ENCODE measurements around the gene WAPL. TPM values are rescaled to one million over a fixed set of nuclear protein-coding genes. Genes with fewer than 3 reads are reported as not detected.

The WAPL gene
- total and polyA plus RNA-seq, 2 of the 8 experiments (the other 6 are each of a cell fraction or from before 2014, with no cell fraction given): 12.8 to 48.1 TPM

- TF ChIP-seq, protein P1, sequence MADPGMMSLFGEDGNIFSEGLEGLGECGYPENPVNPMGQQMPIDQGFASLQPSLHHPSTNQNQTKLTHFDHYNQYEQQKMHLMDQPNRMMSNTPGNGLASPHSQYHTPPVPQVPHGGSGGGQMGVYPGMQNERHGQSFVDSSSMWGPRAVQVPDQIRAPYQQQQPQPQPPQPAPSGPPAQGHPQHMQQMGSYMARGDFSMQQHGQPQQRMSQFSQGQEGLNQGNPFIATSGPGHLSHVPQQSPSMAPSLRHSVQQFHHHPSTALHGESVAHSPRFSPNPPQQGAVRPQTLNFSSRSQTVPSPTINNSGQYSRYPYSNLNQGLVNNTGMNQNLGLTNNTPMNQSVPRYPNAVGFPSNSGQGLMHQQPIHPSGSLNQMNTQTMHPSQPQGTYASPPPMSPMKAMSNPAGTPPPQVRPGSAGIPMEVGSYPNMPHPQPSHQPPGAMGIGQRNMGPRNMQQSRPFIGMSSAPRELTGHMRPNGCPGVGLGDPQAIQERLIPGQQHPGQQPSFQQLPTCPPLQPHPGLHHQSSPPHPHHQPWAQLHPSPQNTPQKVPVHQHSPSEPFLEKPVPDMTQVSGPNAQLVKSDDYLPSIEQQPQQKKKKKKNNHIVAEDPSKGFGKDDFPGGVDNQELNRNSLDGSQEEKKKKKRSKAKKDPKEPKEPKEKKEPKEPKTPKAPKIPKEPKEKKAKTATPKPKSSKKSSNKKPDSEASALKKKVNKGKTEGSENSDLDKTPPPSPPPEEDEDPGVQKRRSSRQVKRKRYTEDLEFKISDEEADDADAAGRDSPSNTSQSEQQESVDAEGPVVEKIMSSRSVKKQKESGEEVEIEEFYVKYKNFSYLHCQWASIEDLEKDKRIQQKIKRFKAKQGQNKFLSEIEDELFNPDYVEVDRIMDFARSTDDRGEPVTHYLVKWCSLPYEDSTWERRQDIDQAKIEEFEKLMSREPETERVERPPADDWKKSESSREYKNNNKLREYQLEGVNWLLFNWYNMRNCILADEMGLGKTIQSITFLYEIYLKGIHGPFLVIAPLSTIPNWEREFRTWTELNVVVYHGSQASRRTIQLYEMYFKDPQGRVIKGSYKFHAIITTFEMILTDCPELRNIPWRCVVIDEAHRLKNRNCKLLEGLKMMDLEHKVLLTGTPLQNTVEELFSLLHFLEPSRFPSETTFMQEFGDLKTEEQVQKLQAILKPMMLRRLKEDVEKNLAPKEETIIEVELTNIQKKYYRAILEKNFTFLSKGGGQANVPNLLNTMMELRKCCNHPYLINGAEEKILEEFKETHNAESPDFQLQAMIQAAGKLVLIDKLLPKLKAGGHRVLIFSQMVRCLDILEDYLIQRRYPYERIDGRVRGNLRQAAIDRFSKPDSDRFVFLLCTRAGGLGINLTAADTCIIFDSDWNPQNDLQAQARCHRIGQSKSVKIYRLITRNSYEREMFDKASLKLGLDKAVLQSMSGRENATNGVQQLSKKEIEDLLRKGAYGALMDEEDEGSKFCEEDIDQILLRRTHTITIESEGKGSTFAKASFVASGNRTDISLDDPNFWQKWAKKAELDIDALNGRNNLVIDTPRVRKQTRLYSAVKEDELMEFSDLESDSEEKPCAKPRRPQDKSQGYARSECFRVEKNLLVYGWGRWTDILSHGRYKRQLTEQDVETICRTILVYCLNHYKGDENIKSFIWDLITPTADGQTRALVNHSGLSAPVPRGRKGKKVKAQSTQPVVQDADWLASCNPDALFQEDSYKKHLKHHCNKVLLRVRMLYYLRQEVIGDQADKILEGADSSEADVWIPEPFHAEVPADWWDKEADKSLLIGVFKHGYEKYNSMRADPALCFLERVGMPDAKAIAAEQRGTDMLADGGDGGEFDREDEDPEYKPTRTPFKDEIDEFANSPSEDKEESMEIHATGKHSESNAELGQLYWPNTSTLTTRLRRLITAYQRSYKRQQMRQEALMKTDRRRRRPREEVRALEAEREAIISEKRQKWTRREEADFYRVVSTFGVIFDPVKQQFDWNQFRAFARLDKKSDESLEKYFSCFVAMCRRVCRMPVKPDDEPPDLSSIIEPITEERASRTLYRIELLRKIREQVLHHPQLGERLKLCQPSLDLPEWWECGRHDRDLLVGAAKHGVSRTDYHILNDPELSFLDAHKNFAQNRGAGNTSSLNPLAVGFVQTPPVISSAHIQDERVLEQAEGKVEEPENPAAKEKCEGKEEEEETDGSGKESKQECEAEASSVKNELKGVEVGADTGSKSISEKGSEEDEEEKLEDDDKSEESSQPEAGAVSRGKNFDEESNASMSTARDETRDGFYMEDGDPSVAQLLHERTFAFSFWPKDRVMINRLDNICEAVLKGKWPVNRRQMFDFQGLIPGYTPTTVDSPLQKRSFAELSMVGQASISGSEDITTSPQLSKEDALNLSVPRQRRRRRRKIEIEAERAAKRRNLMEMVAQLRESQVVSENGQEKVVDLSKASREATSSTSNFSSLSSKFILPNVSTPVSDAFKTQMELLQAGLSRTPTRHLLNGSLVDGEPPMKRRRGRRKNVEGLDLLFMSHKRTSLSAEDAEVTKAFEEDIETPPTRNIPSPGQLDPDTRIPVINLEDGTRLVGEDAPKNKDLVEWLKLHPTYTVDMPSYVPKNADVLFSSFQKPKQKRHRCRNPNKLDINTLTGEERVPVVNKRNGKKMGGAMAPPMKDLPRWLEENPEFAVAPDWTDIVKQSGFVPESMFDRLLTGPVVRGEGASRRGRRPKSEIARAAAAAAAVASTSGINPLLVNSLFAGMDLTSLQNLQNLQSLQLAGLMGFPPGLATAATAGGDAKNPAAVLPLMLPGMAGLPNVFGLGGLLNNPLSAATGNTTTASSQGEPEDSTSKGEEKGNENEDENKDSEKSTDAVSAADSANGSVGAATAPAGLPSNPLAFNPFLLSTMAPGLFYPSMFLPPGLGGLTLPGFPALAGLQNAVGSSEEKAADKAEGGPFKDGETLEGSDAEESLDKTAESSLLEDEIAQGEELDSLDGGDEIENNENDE (IDR thresholded peaks at IDR 0.05; ENCODE audit: insufficient replicate concordance, low read length): peak; percentile 92
- TF ChIP-seq NANOG (IDR thresholded peaks at IDR 0.05; ENCODE audit: insufficient read depth, low read depth, low read length, poor library complexity, severe bottlenecking): no peak
- no peak for TF ChIP-seq CTCF (IDR thresholded peaks at IDR 0.05; ENCODE audit: control extremely low read depth in 1 of 3, insufficient read depth in 1 of 3, low read depth in 1 of 3, low read length in 3 of 3)
- no peak for TF ChIP-seq SP1 (IDR thresholded peaks at IDR 0.05; ENCODE audit: low read depth, low read length)
- peak; percentile 85 for TF ChIP-seq KDM1A (IDR thresholded peaks at IDR 0.05; ENCODE audit: borderline replicate concordance, low read length)
Observed at GRCh38 chr10:86461963-86462804, 59.4 kb downstream of the WAPL start (continued).

Data from H1 (cell line).